ENCODE data around the gene CEP43.

CEP43 gene

DNA sequence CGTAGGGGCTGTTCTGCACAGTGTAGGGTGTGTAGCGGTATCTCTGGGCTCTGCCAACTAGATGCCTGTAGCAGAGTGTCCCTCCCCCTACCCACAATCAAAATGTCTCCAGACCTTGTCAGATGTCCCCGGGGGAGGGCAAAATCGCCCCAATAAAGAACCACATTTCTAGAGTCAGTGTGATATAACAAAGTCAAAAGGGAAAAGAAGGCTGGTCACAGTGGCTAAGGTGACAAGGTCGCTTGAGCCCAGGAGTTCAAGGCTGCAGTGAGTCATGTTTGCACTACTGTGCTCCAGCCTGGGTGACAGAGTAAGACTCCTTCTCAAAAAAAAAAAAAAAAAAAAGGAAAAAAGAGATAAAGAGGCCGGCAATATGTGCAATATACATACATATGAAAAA is 11.7 kb upstream of the CEP43 start:
- no peak overlapping the region for H3K4me3 ChIP-seq (ENCODE audit: low read depth, low read length)
- TF ChIP-seq, protein P1, sequence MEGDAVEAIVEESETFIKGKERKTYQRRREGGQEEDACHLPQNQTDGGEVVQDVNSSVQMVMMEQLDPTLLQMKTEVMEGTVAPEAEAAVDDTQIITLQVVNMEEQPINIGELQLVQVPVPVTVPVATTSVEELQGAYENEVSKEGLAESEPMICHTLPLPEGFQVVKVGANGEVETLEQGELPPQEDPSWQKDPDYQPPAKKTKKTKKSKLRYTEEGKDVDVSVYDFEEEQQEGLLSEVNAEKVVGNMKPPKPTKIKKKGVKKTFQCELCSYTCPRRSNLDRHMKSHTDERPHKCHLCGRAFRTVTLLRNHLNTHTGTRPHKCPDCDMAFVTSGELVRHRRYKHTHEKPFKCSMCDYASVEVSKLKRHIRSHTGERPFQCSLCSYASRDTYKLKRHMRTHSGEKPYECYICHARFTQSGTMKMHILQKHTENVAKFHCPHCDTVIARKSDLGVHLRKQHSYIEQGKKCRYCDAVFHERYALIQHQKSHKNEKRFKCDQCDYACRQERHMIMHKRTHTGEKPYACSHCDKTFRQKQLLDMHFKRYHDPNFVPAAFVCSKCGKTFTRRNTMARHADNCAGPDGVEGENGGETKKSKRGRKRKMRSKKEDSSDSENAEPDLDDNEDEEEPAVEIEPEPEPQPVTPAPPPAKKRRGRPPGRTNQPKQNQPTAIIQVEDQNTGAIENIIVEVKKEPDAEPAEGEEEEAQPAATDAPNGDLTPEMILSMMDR (IDR thresholded peaks at IDR 0.05; ENCODE audit: borderline replicate concordance, insufficient read depth, low read depth, low read length): no peak

DNA sequence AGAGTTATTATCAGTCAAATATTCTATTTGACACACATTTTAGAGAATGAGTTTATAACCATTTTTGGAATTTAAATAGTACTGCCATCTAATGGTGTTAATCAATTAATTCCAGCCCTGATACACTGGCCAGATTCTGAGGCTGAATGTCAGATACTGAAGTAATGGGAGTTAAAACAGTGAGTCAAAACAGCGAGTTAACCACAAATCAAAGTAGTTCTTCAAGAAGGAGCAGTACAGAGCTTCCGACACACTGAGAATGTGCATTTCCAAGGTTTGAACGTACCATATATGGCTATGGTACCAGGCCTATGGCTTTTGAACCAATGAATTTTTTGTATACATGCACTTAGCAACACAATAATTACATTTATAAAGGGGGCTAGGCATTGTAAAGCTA is 11.3 kb upstream of the CEP43 start:
- no peak overlapping the region for H3K4me3 ChIP-seq (ENCODE audit: low read depth, low read length)
- TF ChIP-seq, protein P1 (IDR thresholded peaks at IDR 0.05; ENCODE audit: borderline replicate concordance, insufficient read depth, low read depth, low read length): no peak

DNA sequence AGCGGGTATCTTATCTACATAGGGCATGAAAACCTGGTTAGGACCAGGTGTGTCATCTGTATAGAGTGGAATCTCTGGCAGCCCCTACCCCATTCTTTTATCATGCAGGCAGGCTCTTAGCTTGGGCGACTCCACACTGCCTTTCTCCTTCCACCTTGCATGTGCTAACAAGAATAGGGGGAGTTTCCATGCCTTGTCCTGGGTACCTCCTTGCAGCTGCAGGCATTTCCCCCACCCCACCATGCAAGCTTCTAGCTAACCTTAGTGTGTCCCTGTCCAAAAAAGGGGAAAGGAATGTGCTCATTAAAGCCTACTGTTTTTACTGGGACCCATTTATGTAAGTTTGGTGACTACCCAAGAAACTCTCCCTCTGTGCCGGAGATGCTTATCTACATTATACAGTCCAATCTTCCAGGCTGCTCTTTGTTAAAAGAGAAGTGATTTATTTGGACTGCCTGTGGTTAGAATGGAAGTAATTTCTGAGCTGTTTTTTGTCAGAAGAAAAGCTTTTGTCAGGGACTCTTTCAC is 10.5 kb upstream of the CEP43 start:
- no peak overlapping the region for H3K4me3 ChIP-seq (ENCODE audit: low read depth, low read length)
- TF ChIP-seq, protein P1 (IDR thresholded peaks at IDR 0.05; ENCODE audit: borderline replicate concordance, insufficient read depth, low read depth, low read length): no peak

DNA sequence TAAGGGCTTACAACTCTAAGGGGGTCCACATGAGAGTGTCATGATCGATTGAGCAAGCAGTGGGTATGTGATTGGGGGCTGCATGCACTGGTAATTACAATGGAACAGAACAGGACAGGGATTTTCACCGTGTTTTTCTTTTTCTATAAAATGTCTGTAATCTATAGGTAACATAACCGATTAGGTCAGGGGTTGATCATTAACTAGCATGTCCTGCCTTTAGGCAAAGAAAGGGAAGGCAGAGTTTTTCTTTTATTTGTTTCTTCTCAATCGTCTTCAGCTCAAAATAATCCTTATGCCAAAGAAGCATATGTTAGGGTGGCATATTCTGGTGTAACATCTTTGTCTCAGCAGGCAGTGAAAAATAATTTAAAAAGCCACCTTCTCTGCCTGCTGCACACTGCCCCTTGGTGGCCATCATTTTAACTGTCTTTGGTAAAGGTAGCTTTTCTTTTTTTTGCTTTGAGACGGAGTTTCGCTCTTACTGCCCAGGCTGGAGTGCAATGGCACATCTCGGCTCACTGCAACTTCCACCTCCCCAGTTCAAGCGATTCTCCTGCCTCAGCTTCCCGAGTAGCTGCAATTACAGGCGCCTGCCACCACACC is 9.7 kb upstream of the CEP43 start:
- H3K4me3 ChIP-seq (ENCODE audit: low read depth, low read length): no peak overlapping the region
- TF ChIP-seq, protein P1 (IDR thresholded peaks at IDR 0.05; ENCODE audit: borderline replicate concordance, insufficient read depth, low read depth, low read length): peak; percentile 35; the same call in 1 of the 2 replicates

DNA sequence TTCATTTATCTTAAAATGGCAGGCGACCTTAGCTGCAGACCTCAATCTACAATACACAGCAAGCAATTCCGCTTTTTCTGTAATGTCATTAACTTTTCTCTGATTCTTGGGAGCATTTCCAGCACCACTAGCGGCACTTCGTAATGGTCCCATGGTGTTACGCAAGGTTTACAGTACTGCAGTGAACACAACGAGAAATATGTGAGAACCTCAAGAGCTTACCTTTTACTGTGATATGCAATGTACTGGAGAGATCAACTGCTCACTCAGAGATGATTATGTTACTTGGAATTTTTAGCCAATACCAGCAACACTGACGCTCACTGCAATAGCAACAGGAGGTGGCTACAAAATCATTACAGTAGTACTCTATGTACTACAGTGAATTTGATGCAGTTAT is 2.8 kb upstream of the CEP43 start:
- H3K4me3 ChIP-seq (ENCODE audit: low read depth, low read length): no peak overlapping the region
- TF ChIP-seq, protein P1 (IDR thresholded peaks at IDR 0.05; ENCODE audit: borderline replicate concordance, insufficient read depth, low read depth, low read length): no peak

DNA sequence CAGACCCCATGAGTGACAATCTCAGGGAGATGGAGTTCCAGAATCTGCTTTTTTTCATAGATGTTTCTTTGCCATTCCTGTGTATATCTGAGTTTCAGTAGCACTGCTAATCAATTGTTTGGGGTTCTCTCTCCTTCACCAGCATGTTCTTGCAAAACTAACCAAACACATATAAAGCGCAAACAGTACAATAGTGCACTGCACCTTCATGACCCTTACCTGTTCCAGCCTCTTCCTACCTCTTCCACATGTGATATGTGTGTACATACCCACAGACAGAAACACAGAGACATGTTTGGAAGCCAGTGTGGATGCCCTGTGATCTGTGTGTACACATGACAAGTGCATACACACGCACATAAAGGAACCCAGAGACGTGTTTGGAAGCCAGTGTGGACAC is 1.8 kb upstream of the CEP43 start:
- H3K4me3 ChIP-seq (ENCODE audit: low read depth, low read length): no peak overlapping the region
- TF ChIP-seq, protein P1 (IDR thresholded peaks at IDR 0.05; ENCODE audit: borderline replicate concordance, insufficient read depth, low read depth, low read length): no peak

DNA sequence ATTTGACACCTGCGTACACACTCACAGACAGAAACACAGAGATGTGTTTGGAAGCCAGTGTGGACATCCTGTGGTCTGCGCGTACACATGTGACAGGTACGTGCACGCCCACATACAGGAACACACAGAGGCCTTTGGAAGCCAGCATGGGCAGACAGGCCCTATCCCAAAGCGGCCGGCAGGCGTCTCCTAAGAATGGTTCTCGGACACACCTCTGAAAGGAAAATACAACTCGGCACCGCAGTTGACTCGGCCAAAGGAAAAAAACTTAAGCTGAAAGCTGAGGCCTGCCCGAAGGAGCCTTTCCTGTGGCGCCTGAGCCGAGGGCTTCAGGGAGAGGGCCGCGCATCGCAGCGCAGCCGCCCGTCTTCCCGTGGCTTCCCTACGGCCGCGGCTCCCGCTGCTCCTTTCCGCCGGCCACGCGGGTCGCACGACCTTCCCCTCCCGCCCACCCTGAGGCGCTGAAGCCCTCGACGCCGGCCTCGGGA is 1.4 kb upstream of the CEP43 start:
- H3K4me3 ChIP-seq (ENCODE audit: low read depth, low read length): peak overlapping the region; percentile 74
- TF ChIP-seq, protein P1 (IDR thresholded peaks at IDR 0.05; ENCODE audit: borderline replicate concordance, insufficient read depth, low read depth, low read length): peak; percentile 47; the same call in 1 of the 2 replicates
